ENCODE results near the gene IQSEC1.

GRCh38 chr3:13057282-13058040, 15.8 kb downstream of the IQSEC1 start:
- TF ChIP-seq POLR2AphosphoS5 (IDR thresholded peaks at IDR 0.05; ENCODE audit: low read depth, low read length) (no peak), TAF1 (IDR thresholded peaks at IDR 0.05; ENCODE audit: borderline replicate concordance, insufficient read depth, low read length) (no peak)
- TF ChIP-seq, protein P1, sequence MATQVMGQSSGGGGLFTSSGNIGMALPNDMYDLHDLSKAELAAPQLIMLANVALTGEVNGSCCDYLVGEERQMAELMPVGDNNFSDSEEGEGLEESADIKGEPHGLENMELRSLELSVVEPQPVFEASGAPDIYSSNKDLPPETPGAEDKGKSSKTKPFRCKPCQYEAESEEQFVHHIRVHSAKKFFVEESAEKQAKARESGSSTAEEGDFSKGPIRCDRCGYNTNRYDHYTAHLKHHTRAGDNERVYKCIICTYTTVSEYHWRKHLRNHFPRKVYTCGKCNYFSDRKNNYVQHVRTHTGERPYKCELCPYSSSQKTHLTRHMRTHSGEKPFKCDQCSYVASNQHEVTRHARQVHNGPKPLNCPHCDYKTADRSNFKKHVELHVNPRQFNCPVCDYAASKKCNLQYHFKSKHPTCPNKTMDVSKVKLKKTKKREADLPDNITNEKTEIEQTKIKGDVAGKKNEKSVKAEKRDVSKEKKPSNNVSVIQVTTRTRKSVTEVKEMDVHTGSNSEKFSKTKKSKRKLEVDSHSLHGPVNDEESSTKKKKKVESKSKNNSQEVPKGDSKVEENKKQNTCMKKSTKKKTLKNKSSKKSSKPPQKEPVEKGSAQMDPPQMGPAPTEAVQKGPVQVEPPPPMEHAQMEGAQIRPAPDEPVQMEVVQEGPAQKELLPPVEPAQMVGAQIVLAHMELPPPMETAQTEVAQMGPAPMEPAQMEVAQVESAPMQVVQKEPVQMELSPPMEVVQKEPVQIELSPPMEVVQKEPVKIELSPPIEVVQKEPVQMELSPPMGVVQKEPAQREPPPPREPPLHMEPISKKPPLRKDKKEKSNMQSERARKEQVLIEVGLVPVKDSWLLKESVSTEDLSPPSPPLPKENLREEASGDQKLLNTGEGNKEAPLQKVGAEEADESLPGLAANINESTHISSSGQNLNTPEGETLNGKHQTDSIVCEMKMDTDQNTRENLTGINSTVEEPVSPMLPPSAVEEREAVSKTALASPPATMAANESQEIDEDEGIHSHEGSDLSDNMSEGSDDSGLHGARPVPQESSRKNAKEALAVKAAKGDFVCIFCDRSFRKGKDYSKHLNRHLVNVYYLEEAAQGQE (IDR thresholded peaks at IDR 0.05; ENCODE audit: insufficient read depth in 1 of 2, low read depth in 2 of 2, low read length in 2 of 2), result no peak
